ENCODE data around the gene TMEM120A. TPM values are rescaled to one million over a fixed set of nuclear protein-coding genes. Genes with fewer than 3 reads are reported as not detected.

Gene TMEM120A
- total RNA-seq, 2 experiments from 2014 or later, result 17.3 to 19.9 TPM

DNA sequence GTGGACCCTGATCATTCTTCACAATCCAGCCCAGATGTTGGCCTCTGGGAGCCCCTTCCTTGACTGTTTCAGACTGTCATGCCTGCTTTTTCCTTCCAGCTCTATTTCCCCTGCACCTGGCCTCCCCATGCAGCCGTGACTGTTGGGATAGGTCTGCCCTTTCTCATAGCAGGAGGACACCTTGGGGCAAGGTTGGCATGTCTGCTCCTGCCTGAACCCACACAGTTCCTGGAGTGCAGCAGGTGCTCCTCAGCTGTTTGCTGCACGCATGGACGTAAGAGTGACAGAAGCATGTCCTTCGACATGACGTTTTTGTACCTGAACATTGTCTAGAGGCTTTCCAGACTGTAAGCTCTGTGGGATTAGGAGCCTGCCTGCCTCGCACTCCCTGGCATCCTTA lies 55.5 kb downstream of the TMEM120A start:
- H3K9me3 Mint-ChIP-seq, result no peaks in the 10 kb centered on the region
- no peaks in the 10 kb centered on the region for H3K36me3 Mint-ChIP-seq (ENCODE audit: low read depth)
- no peaks in the 10 kb centered on the region for H3K27me3 Mint-ChIP-seq
- ChIA-PET POLR2A (no interaction called here), CTCF (no interaction called here)
- no peaks in the 10 kb centered on the region for H3K4me1 Mint-ChIP-seq
- no peak for DNase-seq
- no peak overlapping the region for H3K27ac Mint-ChIP-seq
- no peak overlapping the region for H3K4me3 Mint-ChIP-seq

DNA sequence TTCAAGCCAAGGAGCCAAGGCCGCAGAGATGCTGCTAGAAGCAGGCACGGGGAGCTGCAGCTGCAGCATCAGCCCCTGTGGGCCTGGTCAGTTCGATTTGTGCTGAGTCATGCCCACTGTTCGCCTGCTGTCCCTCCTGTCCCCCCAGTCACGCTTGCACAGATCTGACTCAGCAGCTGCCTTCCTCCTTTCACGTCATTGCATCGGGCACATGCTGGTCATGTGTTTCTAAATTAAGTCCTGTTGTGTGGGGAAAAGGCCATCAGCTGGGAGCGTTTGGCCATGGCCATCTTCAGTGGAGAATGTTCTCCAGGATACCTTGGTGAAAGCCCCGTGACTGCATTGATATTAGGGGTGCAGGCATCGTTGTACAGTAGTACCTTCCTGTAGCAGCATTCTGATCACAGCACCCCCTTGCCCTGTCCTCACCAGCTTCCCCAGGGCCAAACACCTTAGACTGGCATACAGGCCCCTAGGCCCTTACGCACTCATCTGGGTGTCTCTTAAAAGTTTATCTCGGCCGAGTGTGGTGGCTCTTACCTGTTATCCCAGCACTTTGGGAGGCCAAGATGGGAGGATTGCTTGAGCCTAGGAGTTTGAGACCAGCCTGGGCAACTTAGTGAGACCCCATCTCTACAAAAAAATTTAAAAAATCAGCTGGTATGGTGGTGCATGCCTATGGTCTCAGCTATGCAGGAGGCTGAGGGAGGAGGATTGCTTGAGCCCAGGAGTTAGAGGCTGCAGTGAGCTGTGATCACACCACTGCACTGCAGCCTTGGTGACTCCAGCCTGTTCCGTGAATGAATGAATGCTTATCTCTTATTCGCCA lies 56.2 kb downstream of the TMEM120A start:
- ChIA-PET CTCF (no interaction called here), POLR2A (no interaction called here)
- H3K36me3 Mint-ChIP-seq (ENCODE audit: low read depth), result no peaks in the 10 kb centered on the region
- H3K27ac Mint-ChIP-seq, result no peak overlapping the region
- no peak for DNase-seq
- H3K4me3 Mint-ChIP-seq, result no peak overlapping the region
- no peaks in the 10 kb centered on the region for H3K9me3 Mint-ChIP-seq
- no peaks in the 10 kb centered on the region for H3K4me1 Mint-ChIP-seq
- H3K27me3 Mint-ChIP-seq, result no peaks in the 10 kb centered on the region

Other genes with a start within 250 kb of the TMEM120A start
- not detected for gene CCL26, start 222.4 kb downstream of the TMEM120A start, total RNA-seq
- not detected for gene CCL24, start 180.8 kb downstream of the TMEM120A start, total RNA-seq
- gene RHBDD2, start 115.6 kb downstream of the TMEM120A start, total RNA-seq, result 10 to 100 TPM; 21.1 to 21.8 TPM
- 10 to 100 TPM; 29.9 to 37.1 TPM for gene POR, start 79.4 kb downstream of the TMEM120A start, total RNA-seq
- 10 to 100 TPM; 39.1 to 40.3 TPM for gene STYXL1, start 53.4 kb upstream of the TMEM120A start, total RNA-seq
- gene MDH2, start 53.5 kb upstream of the TMEM120A start, total RNA-seq, result 100 to 1,000 TPM; 136 to 149 TPM
- gene SRRM3, start 207.3 kb upstream of the TMEM120A start, total RNA-seq, result not detected